PC-3 (cell line): ENCODE measurements around the gene PLPPR2. TPM values are rescaled to one million over a fixed set of nuclear protein-coding genes. Genes with fewer than 3 reads are reported as not detected.

Experiments used
- ATAC-seq: fragments of 200-7000 bp; cut with Tn5 transposase; 2 replicates; pipeline ENCODE4 v1.9.1; 2020; ENCODE audit warnings: mild to moderate bottlenecking, moderate library complexity
- BruUV-seq: library from RNA; stranded (reverse); fragments of 400-500 nt; replicated peaks from 2 replicates; lab custom pipeline; 2021; lab: Mats Ljungman, UMichigan
- CTCF ChIA-PET: fragments of 300-600 bp; sonication (Branson Sonifier 250); formaldehyde crosslinking; loops from one replicate; lab custom pipeline; 2022; ENCODE audit warnings: antibody characterized with exemption; lab: Charles Lee
- POLR2A ChIA-PET: fragments of 300-600 bp; sonication (Branson Sonifier 250); formaldehyde crosslinking; loops from one replicate; lab custom pipeline; 2022; ENCODE audit warnings: antibody characterized with exemption; ENCODE audit not compliant: unreplicated experiment; lab: Charles Lee
- DNase-seq: peaks from one replicate; pipeline ENCODE4 v3.0.0-alpha.2; 2015
- H2AFZ ChIP-seq: fragments of 300-600 bp; sonication (generic); 2 replicates; pipeline ENCODE4 v1.6.0; 2016; ENCODE audit warnings: antibody characterized with exemption, low read length
- H3F3A ChIP-seq: fragments of 300-600 bp; sonication (generic); one replicate; pipeline ENCODE4 v1.6.0; 2017; ENCODE audit warnings: antibody characterized with exemption, low read length, control low read depth, mild to moderate bottlenecking; ENCODE audit not compliant: unreplicated experiment
- H3K27ac ChIP-seq: fragments of 300-600 bp; sonication (generic); 2 replicates; pipeline ENCODE4 v1.5.1; 2016; ENCODE audit warnings: mild to moderate bottlenecking, low read length
- H3K27me3 ChIP-seq: fragments of 300-600 bp; sonication (generic); 2 replicates; pipeline ENCODE4 v1.6.1; 2016; ENCODE audit warnings: low read length, mixed read lengths
- H3K36me3 ChIP-seq: fragments of 300-600 bp; sonication (generic); 2 replicates; pipeline ENCODE4 v1.6.1; 2016; ENCODE audit warnings: low read depth, mixed run types, low read length, mixed read lengths
- H3K4me1 ChIP-seq: fragments of 300-600 bp; sonication (generic); 2 replicates; pipeline ENCODE4 v1.5.1; 2016; ENCODE audit warnings: low read length; ENCODE audit not compliant: insufficient read depth
- H3K4me2 ChIP-seq: fragments of 300-600 bp; sonication (generic); 2 replicates; pipeline ENCODE4 v1.6.0; 2016; ENCODE audit warnings: low read length
- H3K4me3 ChIP-seq: fragments of 300-600 bp; sonication (generic); 2 replicates; pipeline ENCODE4 v1.5.1; 2016; ENCODE audit warnings: mild to moderate bottlenecking, low read length, mixed read lengths
- H3K79me2 ChIP-seq: fragments of 300-600 bp; sonication (generic); 2 replicates; pipeline ENCODE4 v1.6.1; 2017; ENCODE audit warnings: low read length, mixed read lengths
- H3K9ac ChIP-seq: fragments of 300-600 bp; sonication (generic); 2 replicates; pipeline ENCODE4 v1.6.0; 2016; ENCODE audit warnings: mild to moderate bottlenecking, low read length
- H3K9me2 ChIP-seq: fragments of 300-600 bp; sonication (generic); replicated peaks from 2 replicates; pipeline ENCODE4 v1.6.1; 2016; ENCODE audit warnings: mixed run types, low read length, mixed read lengths
- H3K9me3 ChIP-seq: fragments of 300-600 bp; sonication (generic); 2 replicates; pipeline ENCODE4 v1.6.1; 2016; ENCODE audit warnings: low read length, mixed read lengths
- H4K20me1 ChIP-seq: fragments of 300-600 bp; sonication (generic); 2 replicates; pipeline ENCODE4 v1.6.1; 2016; ENCODE audit warnings: low read length, mixed read lengths
- CTCF ChIP-seq: fragments of 300-600 bp; sonication (generic); conservative IDR thresholded peaks from 2 replicates; pipeline ENCODE4 v1.5.1; 2017; ENCODE audit warnings: antibody characterized with exemption, low read depth, mild to moderate bottlenecking, low read length
- EZH2 ChIP-seq: fragments of 300-600 bp; sonication (generic); IDR thresholded peaks from one replicate; pipeline ENCODE4 v1.6.1; 2017; ENCODE audit warnings: antibody characterized with exemption, mild to moderate bottlenecking, low read length; ENCODE audit not compliant: unreplicated experiment
- EZH2phosphoT487 ChIP-seq: fragments of 300-600 bp; sonication (generic); IDR thresholded peaks from 2 replicates; pipeline ENCODE4 v1.6.1; 2018; ENCODE audit warnings: mild to moderate bottlenecking, antibody characterized with exemption, low read length, borderline replicate concordance
- intact Hi-C: fragments of 100-400 bp; cut with micrococcal nuclease; formaldehyde crosslinking; loops from 2 replicates; pipeline ENCODE4 v1.9.0; 2023
- total RNA-seq: library from RNA; depleted of rRNA; stranded (reverse); fragments of >200 nt; gene quantifications from 2 replicates; pipeline ENCODE4 v1.2.3, GENCODE V29; 2014

The PLPPR2 gene
- total RNA-seq, 1 experiment from 2014 or later: 38.0 TPM

DNA sequence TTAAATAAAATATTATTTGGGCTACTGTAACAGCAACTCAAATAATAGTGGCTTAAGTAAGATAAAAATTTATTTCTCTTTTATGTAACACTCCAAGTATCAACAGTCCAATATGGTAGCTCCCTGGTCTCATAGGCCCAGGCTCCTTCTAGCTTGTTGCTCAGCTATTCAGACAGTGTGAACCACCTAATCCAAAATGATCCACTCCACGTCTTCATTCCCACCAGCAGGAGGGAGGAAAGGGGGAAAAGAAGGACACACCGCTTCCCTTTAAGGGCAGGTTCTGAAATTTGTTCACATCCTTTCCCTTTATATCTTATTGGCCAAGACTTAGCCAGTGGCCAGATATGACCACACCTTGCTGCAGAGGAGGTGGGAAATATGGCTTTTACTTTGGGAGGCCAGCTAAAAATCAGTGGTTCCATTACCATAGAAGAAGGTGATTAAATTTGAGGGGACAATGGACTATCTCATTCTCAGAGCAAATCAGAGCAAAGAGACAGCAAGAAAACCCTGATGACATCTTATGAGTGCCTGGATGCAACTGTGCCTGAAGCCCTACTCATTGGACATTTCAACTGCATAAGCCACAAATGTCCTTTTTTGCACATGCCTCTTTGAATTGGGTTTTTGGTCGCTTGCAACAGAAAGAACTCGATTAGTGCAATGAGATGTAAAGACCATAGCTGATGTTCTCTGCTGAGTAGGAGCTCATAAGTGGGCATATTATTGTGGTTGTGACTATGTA is 35.9 kb downstream of the PLPPR2 start:
- no peaks in the 10 kb centered on the region for H3K4me1 ChIP-seq
- H3K27ac ChIP-seq: no peak overlapping the region
- H3K36me3 ChIP-seq: no peaks in the 10 kb centered on the region
- no peak overlapping the region for H3K4me3 ChIP-seq
- POLR2A ChIA-PET: no interaction called here
- DNase-seq (peak; percentile 39), ATAC-seq (no peak)
- CTCF ChIA-PET: interaction anchor here (0.6 to 0.7 kb wide), 3 partner anchors 57 to 747 kb away, joined by 3 to 9 read pairs (median 3); partner anchors contain the start of gene ZNF700
- H3K4me2 ChIP-seq: no peak overlapping the region
- no peaks in the 10 kb centered on the region for H3K9me3 ChIP-seq
- no peaks in the 10 kb centered on the region for H4K20me1 ChIP-seq
- no peaks in the 10 kb centered on the region for H3K79me2 ChIP-seq
- H3F3A ChIP-seq: no peaks in the 10 kb centered on the region
- H2AFZ ChIP-seq: no peak overlapping the region
- intact Hi-C loops: no loop called here
- H3K9me2 ChIP-seq: no peaks in the 10 kb centered on the region
- BruUV-seq: no TSS peak
- TF ChIP-seq EZH2 (no peak), EZH2phosphoT487 (no peak), CTCF (no peak)
- no peaks in the 10 kb centered on the region for H3K27me3 ChIP-seq
- H3K9ac ChIP-seq: no peak overlapping the region

DNA sequence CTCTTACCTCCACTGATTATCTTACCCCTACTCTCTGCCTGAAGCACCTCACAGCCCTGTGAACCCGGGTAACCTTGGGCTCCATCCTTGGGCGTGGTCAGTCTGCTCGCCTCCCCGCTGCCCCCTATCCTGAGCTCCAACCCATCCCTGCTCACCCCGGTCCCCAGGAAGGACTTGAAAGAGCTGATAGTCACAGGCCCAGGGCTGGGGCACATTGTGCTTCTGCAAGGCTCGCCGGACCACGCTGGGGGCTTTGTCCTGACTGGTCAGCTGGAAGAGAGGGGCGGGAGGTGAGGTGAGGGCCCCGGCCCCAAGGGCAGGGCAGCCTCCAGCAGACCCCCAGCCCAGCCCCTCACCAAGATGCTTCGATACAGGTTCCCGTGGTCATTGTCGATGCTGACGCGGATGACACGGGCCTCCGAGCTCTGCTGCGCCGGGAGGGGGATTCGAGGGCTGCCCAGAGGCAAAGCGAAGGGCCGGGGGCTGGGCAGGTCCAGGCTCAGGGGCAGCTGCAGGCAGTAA is 41.9 kb downstream of the PLPPR2 start:
- ATAC-seq: no peak
- H3K9me2 ChIP-seq: no peaks in the 10 kb centered on the region
- no TSS peak for BruUV-seq
- no peak overlapping the region for H3K27ac ChIP-seq
- H3K4me1 ChIP-seq: no peaks in the 10 kb centered on the region
- H4K20me1 ChIP-seq: no peaks in the 10 kb centered on the region
- no peaks in the 10 kb centered on the region; the same call in 1 of the 2 replicates for H3K36me3 ChIP-seq
- ChIA-PET POLR2A (no interaction called here), CTCF (no interaction called here)
- no peak overlapping the region for H3K4me2 ChIP-seq
- no peaks in the 10 kb centered on the region for H3F3A ChIP-seq
- intact Hi-C loops: no loop called here
- H3K9me3 ChIP-seq: no peaks in the 10 kb centered on the region
- H2AFZ ChIP-seq: no peak overlapping the region
- no peaks in the 10 kb centered on the region for H3K27me3 ChIP-seq
- H3K4me3 ChIP-seq: no peak overlapping the region
- DNase-seq: no peak
- H3K9ac ChIP-seq: no peak overlapping the region
- no peak for TF ChIP-seq EZH2
- no peaks in the 10 kb centered on the region for H3K79me2 ChIP-seq

- Histone ChIP-seq H3K4me1 (no peaks in the 10 kb centered on the region), H3K9me2 (no peaks in the 10 kb centered on the region), H3K4me3 (no peak overlapping the region), H3K36me3 (no peaks in the 10 kb centered on the region; the same call in 1 of the 2 replicates), H3F3A (no peaks in the 10 kb centered on the region), H3K9ac (no peak overlapping the region), H4K20me1 (no peaks in the 10 kb centered on the region), H3K9me3 (no peaks in the 10 kb centered on the region), H3K4me2 (no peak overlapping the region), H3K27me3 (no peaks in the 10 kb centered on the region), H3K27ac (no peak overlapping the region), H3K79me2 (no peaks in the 10 kb centered on the region), H2AFZ (no peak overlapping the region)
- TF ChIP-seq EZH2phosphoT487 (no peak), CTCF (no peak), EZH2 (no peak)
- BruUV-seq: no TSS peak
- intact Hi-C loops: no loop called here
- CTCF ChIA-PET: no interaction called here
- ATAC-seq (no peak), DNase-seq (no peak)
- POLR2A ChIA-PET: no interaction called here
These were observed 44.4 kb downstream of the PLPPR2 start for GRCh38 chr19:11399667-11400066.
